Vagina (tissue), 2 donors: ENCODE measurements around the gene FABP6.

ENCODE experiments used
- POLR2A ChIP-seq, 2 donors: fragments of 450-650 bp; IDR thresholded peaks; one replicate each; pipeline ENCODE4 v1.6.1; 2017; ENCODE audit warnings: antibody characterized with exemption in 2 of 2, mild to moderate bottlenecking in 2 of 2, moderate library complexity in 2 of 2
- POLR2AphosphoS5 ChIP-seq, 2 donors: sonication (generic); formaldehyde crosslinking; IDR thresholded peaks; one replicate each; pipeline ENCODE4 v1.9.0; 2017; ENCODE audit warnings: antibody characterized with exemption in 2 of 2, mild to moderate bottlenecking in 2 of 2, low read depth in 1 of 2; ENCODE audit not compliant: insufficient read depth in 1 of 2
- TF ChIP-seq, protein P1 (sequence below), 3 experiments: fragments of 450-650 bp in 2 of 3; fragments of 200-600 bp in 1 of 3; sonication (generic) in 1 of 3; IDR thresholded peaks; one replicate each; pipeline ENCODE4 v1.5.1; 2017 to 2019; ENCODE audit warnings: antibody characterized with exemption in 3 of 3, mild to moderate bottlenecking in 2 of 3, moderate library complexity in 2 of 3

- TF ChIP-seq POLR2AphosphoS5 (IDR thresholded peaks at IDR 0.05; ENCODE audit: insufficient read depth in 1 of 2, low read depth in 1 of 2) = no peak
- TF ChIP-seq POLR2A (IDR thresholded peaks at IDR 0.05) = no peak
- TF ChIP-seq, protein P1, sequence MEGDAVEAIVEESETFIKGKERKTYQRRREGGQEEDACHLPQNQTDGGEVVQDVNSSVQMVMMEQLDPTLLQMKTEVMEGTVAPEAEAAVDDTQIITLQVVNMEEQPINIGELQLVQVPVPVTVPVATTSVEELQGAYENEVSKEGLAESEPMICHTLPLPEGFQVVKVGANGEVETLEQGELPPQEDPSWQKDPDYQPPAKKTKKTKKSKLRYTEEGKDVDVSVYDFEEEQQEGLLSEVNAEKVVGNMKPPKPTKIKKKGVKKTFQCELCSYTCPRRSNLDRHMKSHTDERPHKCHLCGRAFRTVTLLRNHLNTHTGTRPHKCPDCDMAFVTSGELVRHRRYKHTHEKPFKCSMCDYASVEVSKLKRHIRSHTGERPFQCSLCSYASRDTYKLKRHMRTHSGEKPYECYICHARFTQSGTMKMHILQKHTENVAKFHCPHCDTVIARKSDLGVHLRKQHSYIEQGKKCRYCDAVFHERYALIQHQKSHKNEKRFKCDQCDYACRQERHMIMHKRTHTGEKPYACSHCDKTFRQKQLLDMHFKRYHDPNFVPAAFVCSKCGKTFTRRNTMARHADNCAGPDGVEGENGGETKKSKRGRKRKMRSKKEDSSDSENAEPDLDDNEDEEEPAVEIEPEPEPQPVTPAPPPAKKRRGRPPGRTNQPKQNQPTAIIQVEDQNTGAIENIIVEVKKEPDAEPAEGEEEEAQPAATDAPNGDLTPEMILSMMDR (IDR thresholded peaks at IDR 0.05) = no peak
Measured at GRCh38 chr5:160219356-160219755, 9.9 kb upstream of the FABP6 start.
